CD4-positive, CD25-positive, alpha-beta regulatory T cell (primary cell): Measurements from ENCODE around the gene SPTBN5. TPM values are rescaled to one million over a fixed set of nuclear protein-coding genes. Genes with fewer than 3 reads are reported as not detected.
A peak's percentile ranks its signal among the peaks of the same experiment; 100 is the strongest.

Experiments
- ATAC-seq, 2 donors: fragments of 150-1000 bp; cut with Tn5 transposase; one replicate each; pipeline ENCODE4 v1.10.0; 2021; ENCODE audit warnings: low read depth in 2 of 2, moderate number of reproducible peaks in 2 of 2, moderate library complexity in 1 of 2
- DNase-seq, 3 donors: peaks; one replicate each; pipeline versions ENCODE4 v3.0.0 to v3.0.0-alpha.2; 2012 to 2022; ENCODE audit warnings: mixed read lengths in 1 of 3
- H3K27ac ChIP-seq: one replicate; pipeline ENCODE4 v1.7.0; 2013; ENCODE audit warnings: mild to moderate bottlenecking, low read length; ENCODE audit not compliant: insufficient read depth, poor library complexity, severe bottlenecking
- H3K27me3 ChIP-seq: one replicate; pipeline ENCODE4 v1.7.0; 2013; ENCODE audit warnings: low read length; ENCODE audit not compliant: control insufficient read depth, insufficient read depth
- H3K36me3 ChIP-seq: one replicate; pipeline ENCODE4 v1.7.0; 2013; ENCODE audit warnings: mild to moderate bottlenecking, low read length, moderate library complexity; ENCODE audit not compliant: control insufficient read depth, insufficient read depth
- H3K4me1 ChIP-seq: 2 replicates; pipeline ENCODE4 v1.7.0; 2013; ENCODE audit warnings: mild to moderate bottlenecking, low read length; ENCODE audit not compliant: insufficient read depth, control insufficient read depth, poor library complexity, severe bottlenecking
- H3K4me3 ChIP-seq: one replicate; pipeline ENCODE4 v1.7.0; 2013; ENCODE audit warnings: low read depth, mild to moderate bottlenecking, low read length, moderate library complexity
- H3K9me3 ChIP-seq, 2 experiments: 1 replicate in 1 of 2; 2 replicates in 1 of 2; pipeline ENCODE4 v1.7.0; 2013; ENCODE audit warnings: low read length in 2 of 2, mild to moderate bottlenecking in 1 of 2, moderate library complexity in 1 of 2; ENCODE audit not compliant: control insufficient read depth in 2 of 2
- H3K27ac Mint-ChIP-seq, 3 donors: one replicate each; pipeline ENCODE4 v1.8.0; 2020 to 2022; ENCODE audit warnings: mild to moderate bottlenecking in 3 of 3, mixed read lengths in 3 of 3, moderate library complexity in 2 of 3
- H3K27me3 Mint-ChIP-seq: one replicate; pipeline ENCODE4 v1.8.0; 2022; ENCODE audit warnings: mild to moderate bottlenecking, mixed read lengths
- H3K36me3 Mint-ChIP-seq: one replicate; pipeline ENCODE4 v1.8.0; 2020; ENCODE audit warnings: mixed read lengths
- H3K4me1 Mint-ChIP-seq, 4 donors: one replicate each; pipeline ENCODE4 v1.8.0; 2020 to 2022; ENCODE audit warnings: mixed read lengths in 4 of 4, mild to moderate bottlenecking in 1 of 4
- H3K4me3 Mint-ChIP-seq, 4 donors: one replicate each; pipeline ENCODE4 v1.8.0; 2020 to 2022; ENCODE audit warnings: mild to moderate bottlenecking in 4 of 4, mixed read lengths in 4 of 4, moderate library complexity in 3 of 4
- H3K9me3 Mint-ChIP-seq, 7 donors: one replicate each; pipeline ENCODE4 v1.8.0; 2020 to 2022; ENCODE audit warnings: mixed read lengths in 7 of 7, mild to moderate bottlenecking in 3 of 7, moderate library complexity in 2 of 7
- polyA plus RNA-seq, 4 donors: library from polyadenylated mRNA; unstranded; fragments of 300-500 nt; fragmentation: Illumina TruSeq; gene quantifications; one replicate each; pipeline ENCODE4 v1.2.3, GENCODE V29; 2021
- total RNA-seq: library from RNA; stranded (reverse); gene quantifications from one replicate; pipeline ENCODE4 v1.2.3, GENCODE V29; 2022

SPTBN5 gene
- total and polyA plus RNA-seq, 5 donors from 2014 or later, result 0.26 to 2.7 TPM; not detected in 3

DNA sequence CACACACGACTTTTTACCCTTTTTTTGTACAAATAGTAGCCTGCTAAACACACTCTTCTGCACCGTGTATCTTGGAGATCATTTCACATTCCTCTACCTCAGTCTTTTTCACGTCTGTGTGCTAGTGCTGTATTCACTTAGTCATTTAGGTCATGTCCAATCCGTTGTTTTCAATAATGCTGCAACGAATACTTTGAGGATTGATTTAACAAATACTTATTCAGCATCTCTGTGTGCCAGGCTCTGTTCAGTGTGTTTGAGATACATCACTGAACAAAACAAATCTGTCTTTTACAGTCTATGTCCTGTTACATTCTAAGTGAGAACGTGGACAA lies 65.1 kb downstream of the SPTBN5 start:
- Mint-ChIP-seq H3K36me3 (peaks cover 8% of the 10 kb centered on the region), H3K27me3 (peaks cover 5% of the 10 kb centered on the region), H3K27ac (peak overlapping the region in 2 of 3 donors; percentile 91 to 96), H3K4me3 (peak overlapping the region; percentile 92 to 99 (median 94)), H3K4me1 (peaks cover 9 to 58% (median 36%) of the 10 kb centered on the region in 4 donors), H3K9me3 (peaks cover 0 to 2% (median 0%) of the 10 kb centered on the region in 7 donors)
- peak overlapping the region; percentile 89 for H3K4me3 ChIP-seq
- peak overlapping the region; percentile 74 for H3K27ac ChIP-seq
- ATAC-seq, result no peak
- peak in 1 of 3 donors; percentile 21 for DNase-seq
- H3K9me3 ChIP-seq, result no peaks in the 10 kb centered on the region
- peaks cover 2% of the 10 kb centered on the region for H3K36me3 ChIP-seq
- H3K4me1 ChIP-seq, result peaks cover 56% of the 10 kb centered on the region
- no peaks in the 10 kb centered on the region for H3K27me3 ChIP-seq

GRCh38 chr15:41827880-41828806 lies 65.7 kb downstream of the SPTBN5 start, which contains the start of gene JMJD7:
JMJD7 (plus strand) TSS chr15:41828092; CDS start chr15:41828125, 33 bp downstream.
- peaks cover 9 to 54% (median 32%) of the 10 kb centered on the region in 4 donors for H3K4me1 Mint-ChIP-seq
- H3K27ac Mint-ChIP-seq, result peak within 1 kb of the TSS; percentile 45 to 96 (median 91)

DNA sequence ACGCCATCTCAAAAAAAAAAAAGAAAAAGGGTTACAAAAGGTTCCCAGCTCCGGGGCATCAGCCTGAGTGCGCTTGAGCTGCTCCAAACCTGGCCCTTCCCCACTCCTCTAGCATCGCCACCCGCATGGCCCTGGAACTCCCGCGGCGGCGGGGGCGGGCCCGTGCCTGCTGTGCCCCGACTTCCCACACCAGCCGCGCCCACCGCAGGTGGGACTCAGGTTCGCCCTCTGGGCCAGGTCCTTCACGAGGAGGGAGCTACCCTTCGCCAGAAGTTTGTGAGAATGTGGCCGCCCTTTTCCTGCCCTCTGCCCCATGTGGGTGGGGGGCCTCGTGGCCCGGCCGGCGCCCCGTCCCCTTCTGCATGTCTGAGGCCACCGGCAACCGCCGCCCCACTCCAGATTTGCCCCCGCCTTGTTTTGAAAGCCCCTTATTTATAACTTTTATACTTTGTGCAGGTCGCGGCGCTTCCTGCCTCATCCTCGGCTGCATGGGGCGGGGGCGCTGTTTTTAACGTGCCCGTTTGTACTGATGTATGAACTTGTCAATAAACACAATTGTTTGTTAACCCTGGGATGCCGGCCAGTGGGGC lies 66.5 kb downstream of the SPTBN5 start:
- H3K4me1 Mint-ChIP-seq, result peaks cover 9 to 46% (median 25%) of the 10 kb centered on the region in 4 donors
- DNase-seq, result peak in 1 of 3 donors; percentile 52
- H3K4me3 ChIP-seq, result no peak overlapping the region
- H3K9me3 Mint-ChIP-seq, result peaks cover 0 to 2% (median 0%) of the 10 kb centered on the region in 7 donors
- H3K4me1 ChIP-seq, result peaks cover 50% of the 10 kb centered on the region
- ATAC-seq, result peak; percentile 1 to 19
- peak overlapping the region; percentile 45 to 96 (median 91) for H3K27ac Mint-ChIP-seq
- H3K36me3 Mint-ChIP-seq, result peaks cover 6% of the 10 kb centered on the region
- H3K27me3 Mint-ChIP-seq, result peaks cover 5% of the 10 kb centered on the region
- peak overlapping the region; percentile 92 to 99 (median 94) for H3K4me3 Mint-ChIP-seq
- peak overlapping the region; percentile 74 for H3K27ac ChIP-seq
- no peaks in the 10 kb centered on the region for H3K9me3 ChIP-seq
- H3K36me3 ChIP-seq, result peaks cover 12% of the 10 kb centered on the region
- no peaks in the 10 kb centered on the region for H3K27me3 ChIP-seq

More at GRCh38 chr15:41827880-41828806, 65.7 kb downstream of the SPTBN5 start, which contains the start of gene JMJD7:
- no peaks in the 10 kb centered on the region for H3K27me3 ChIP-seq
- H3K4me1 ChIP-seq, result peaks cover 56% of the 10 kb centered on the region
- peak; percentile 88 to 93 (median 91) for DNase-seq
- H3K4me3 ChIP-seq, result peak within 1 kb of the TSS; percentile 89
- ATAC-seq, result peak; percentile 92 to 95
- Mint-ChIP-seq H3K9me3 (peaks cover 0 to 2% (median 0%) of the 10 kb centered on the region in 7 donors), H3K4me3 (peak within 1 kb of the TSS; percentile 92 to 99 (median 94)), H3K27me3 (peaks cover 5% of the 10 kb centered on the region), H3K36me3 (peaks cover 11% of the 10 kb centered on the region)
- H3K9me3 ChIP-seq, result no peaks in the 10 kb centered on the region
- H3K36me3 ChIP-seq, result peaks cover 8% of the 10 kb centered on the region
- H3K27ac ChIP-seq, result peak within 1 kb of the TSS; percentile 74

DNA sequence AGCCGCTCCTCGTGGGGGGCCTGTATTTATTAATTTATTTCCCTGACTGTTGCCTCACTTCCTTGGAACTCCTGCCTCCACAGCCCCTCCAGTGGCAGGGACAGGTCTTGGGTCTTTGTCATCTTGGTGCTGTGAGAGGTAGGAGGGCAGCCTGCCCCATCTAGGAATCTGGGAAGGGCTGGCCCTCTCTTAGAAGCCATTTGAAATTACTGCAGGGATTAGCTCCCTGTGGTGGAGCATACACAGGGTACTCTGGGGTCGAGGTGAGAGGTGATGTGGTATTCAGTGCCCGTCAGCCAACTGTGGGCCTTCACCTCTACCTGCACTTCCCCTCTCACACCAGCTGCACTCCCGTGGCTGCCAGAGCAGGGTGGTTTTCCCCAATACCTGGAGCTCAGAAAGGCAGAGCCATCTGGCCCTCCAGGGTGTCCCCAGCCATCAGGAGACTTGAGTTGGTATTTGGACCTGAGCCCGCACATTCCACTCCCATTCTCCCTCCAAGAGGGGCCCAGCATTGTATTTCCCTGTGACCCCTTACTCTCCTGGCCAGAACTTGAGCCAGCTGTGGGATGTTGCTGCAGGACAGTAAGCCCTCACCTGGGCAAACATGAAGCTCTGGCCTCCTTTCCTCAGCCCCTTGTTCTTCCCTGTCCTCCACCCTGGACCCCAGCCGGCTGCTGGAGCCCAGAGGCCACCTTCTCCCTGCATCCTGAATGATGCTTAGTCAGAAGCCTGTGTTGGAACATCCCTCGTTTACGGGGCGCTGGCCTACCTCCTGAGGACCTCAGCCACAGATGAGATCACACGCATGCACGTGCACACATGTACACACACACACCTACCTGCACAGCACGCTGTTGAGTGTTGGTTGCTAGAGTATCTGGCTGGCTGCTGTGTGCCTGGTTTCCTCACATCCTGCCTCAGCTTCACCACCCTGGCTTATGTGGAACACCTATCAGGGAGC lies 68.0 kb downstream of the SPTBN5 start:
- H3K4me3 Mint-ChIP-seq, result peak overlapping the region; percentile 44 to 99 (median 92)
- Histone ChIP-seq H3K4me3 (no peak overlapping the region), H3K27me3 (no peaks in the 10 kb centered on the region), H3K9me3 (no peaks in the 10 kb centered on the region), H3K27ac (no peak overlapping the region), H3K4me1 (peaks cover 34% of the 10 kb centered on the region), H3K36me3 (peaks cover 20% of the 10 kb centered on the region)
- peaks cover 9 to 31% (median 13%) of the 10 kb centered on the region in 4 donors for H3K4me1 Mint-ChIP-seq
- no peak for ATAC-seq
- H3K9me3 Mint-ChIP-seq, result peaks cover 0 to 2% (median 0%) of the 10 kb centered on the region in 7 donors
- no peaks in the 10 kb centered on the region for H3K27me3 Mint-ChIP-seq
- no peak for DNase-seq
- peak overlapping the region in 2 of 3 donors; percentile 10 to 83 for H3K27ac Mint-ChIP-seq
- peaks cover 3% of the 10 kb centered on the region for H3K36me3 Mint-ChIP-seq

DNA sequence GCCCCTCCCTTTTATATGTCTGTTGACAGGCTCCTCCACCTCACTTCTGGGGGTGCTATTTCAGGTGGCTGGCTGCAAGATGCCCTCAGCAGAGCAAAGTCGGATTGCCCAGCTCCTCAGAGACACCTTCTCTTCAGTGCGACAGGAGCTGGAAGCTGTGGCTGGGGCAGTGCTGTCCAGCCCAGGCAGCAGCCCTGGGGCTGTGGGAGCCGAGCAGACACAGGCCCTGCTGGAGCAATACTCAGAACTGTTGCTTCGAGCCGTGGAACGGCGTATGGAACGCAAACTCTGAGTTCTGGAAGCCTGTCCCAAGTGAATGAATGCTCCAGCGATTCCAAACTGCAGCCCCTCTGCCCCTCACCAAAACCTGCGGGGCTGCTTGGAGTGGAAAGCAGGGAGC lies 68.7 kb downstream of the SPTBN5 start:
- Mint-ChIP-seq H3K36me3 (peaks cover 6% of the 10 kb centered on the region), H3K27me3 (no peaks in the 10 kb centered on the region), H3K4me3 (peak overlapping the region in 2 of 4 donors; percentile 7 to 66), H3K4me1 (peaks cover 9 to 26% (median 12%) of the 10 kb centered on the region in 4 donors), H3K27ac (no peak overlapping the region), H3K9me3 (peaks cover 0 to 2% (median 0%) of the 10 kb centered on the region in 7 donors)
- Histone ChIP-seq H3K4me3 (no peak overlapping the region), H3K4me1 (peaks cover 27% of the 10 kb centered on the region), H3K36me3 (peaks cover 20% of the 10 kb centered on the region), H3K9me3 (no peaks in the 10 kb centered on the region), H3K27ac (no peak overlapping the region), H3K27me3 (no peaks in the 10 kb centered on the region)
- DNase-seq (no peak), ATAC-seq (no peak)

DNA sequence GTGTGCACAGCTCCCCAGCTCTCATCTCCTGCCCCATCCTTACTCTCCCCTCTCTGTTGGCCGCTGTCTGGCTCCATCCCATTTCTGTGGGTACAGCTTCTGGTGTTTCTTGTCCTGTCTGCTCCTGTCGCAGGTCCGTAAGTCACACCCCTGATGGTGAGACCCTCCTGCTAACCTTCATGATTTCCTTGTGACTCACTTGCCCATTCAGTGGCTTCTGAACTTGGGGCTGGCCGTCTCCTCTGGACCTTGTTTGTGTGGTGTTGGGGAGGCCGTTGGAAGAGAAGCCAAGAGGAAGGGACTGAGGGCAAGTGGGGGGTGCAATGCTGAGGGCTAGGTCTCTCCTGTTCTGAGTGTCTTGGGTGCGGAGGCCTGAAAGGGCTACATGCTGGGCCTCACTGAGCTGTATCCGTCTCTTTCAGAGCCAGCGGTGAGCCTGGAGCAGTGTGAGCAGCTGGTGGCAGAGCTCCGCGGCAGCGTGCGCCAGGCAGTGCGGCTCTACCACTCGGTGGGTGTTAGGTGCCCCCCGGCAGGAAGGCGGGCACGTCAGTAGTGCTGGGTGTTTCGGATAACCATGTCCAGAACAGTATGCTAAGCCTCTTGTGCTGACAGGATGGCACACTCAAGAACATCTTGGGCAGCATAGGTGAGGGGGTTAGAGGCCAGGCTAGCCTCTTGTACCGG lies 69.6 kb downstream of the SPTBN5 start:
- H3K27ac ChIP-seq, result no peak overlapping the region
- no peaks in the 10 kb centered on the region for H3K27me3 Mint-ChIP-seq
- no peak for DNase-seq
- H3K36me3 Mint-ChIP-seq, result peaks cover 11% of the 10 kb centered on the region
- no peak for ATAC-seq
- no peak overlapping the region for H3K27ac Mint-ChIP-seq
- H3K4me3 ChIP-seq, result no peak overlapping the region
- H3K27me3 ChIP-seq, result no peaks in the 10 kb centered on the region
- H3K9me3 Mint-ChIP-seq, result no peaks in the 10 kb centered on the region
- H3K4me1 Mint-ChIP-seq, result peaks cover 9 to 16% (median 12%) of the 10 kb centered on the region in 4 donors
- peaks cover 24% of the 10 kb centered on the region for H3K36me3 ChIP-seq
- H3K4me3 Mint-ChIP-seq, result peak overlapping the region in 1 of 4 donors; percentile 66
- H3K9me3 ChIP-seq, result no peaks in the 10 kb centered on the region
- peaks cover 20% of the 10 kb centered on the region for H3K4me1 ChIP-seq
